HG03196 (cell line): Measurements from ENCODE around the gene CCNL2.

Source experiments
- ATAC-seq: cut with Tn5 transposase; IDR thresholded peaks from one replicate; pipeline ENCODE4 v1.9.1; 2021; ENCODE audit not compliant: unreplicated experiment

Gene CCNL2

DNA sequence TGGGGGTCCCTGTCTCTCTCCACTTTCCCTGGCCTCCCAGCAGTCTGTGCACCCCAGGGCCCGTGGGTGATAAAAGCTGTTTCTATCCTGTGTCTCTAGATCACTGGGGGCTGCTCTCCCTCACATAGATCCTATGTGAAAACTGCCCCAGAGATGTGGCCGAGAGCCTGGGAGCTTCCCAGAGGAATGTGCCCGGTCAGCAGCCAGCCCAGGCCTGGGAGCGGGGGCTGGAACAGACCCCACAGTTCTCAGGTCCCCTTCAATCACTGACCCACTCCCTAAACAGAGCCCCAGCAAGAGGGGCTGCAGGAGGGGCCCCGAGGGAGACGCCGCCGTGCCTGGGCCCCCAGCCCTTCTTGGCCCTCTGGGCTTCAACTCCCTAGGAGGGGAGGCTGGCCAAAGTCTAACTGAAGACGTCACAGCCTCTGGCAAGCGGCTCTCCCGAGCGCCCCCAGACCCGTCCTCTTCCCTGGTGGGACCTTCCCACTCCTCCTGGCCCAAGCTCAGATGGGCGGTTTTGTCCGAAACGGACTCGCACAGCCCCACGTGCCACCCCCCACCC is 41.2 kb downstream of the CCNL2 start:
- ATAC-seq = no peak

DNA sequence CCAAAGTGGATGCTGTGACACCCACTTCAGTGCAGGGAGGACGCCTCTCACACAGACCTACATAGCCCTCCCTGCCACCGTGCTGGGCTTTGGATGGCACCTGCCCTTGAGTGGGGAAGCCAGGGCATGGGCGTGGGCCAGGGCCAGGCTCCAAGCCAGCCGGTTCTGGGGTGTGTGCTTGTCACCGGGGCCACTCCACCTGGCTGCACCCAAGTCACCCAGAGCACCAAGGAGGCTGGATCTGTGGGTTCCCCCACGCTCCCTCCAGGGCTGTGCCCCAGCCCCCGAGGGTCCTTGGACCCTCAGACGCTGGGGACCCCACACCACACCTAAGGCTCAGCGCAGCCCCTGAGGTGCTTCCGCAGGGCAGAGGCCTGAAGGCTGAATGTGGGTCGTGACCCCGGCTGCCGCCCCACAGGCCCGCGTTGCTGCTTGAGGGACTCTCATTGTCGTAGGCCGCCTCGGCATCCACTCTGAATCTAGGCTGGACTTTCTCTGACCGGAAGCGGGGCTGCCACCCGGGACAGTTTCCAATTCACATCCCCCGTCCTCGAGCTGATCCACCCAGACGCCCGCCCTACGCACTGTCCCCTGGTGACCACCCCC is 42.2 kb downstream of the CCNL2 start:
- no peak for ATAC-seq

- no peak for ATAC-seq
These were observed 42.9 kb downstream of the CCNL2 start for GRCh38 chr1:1356166-1356795.

GRCh38 chr1:1355416-1355815 is 43.7 kb downstream of the CCNL2 start:
- ATAC-seq = no peak

DNA sequence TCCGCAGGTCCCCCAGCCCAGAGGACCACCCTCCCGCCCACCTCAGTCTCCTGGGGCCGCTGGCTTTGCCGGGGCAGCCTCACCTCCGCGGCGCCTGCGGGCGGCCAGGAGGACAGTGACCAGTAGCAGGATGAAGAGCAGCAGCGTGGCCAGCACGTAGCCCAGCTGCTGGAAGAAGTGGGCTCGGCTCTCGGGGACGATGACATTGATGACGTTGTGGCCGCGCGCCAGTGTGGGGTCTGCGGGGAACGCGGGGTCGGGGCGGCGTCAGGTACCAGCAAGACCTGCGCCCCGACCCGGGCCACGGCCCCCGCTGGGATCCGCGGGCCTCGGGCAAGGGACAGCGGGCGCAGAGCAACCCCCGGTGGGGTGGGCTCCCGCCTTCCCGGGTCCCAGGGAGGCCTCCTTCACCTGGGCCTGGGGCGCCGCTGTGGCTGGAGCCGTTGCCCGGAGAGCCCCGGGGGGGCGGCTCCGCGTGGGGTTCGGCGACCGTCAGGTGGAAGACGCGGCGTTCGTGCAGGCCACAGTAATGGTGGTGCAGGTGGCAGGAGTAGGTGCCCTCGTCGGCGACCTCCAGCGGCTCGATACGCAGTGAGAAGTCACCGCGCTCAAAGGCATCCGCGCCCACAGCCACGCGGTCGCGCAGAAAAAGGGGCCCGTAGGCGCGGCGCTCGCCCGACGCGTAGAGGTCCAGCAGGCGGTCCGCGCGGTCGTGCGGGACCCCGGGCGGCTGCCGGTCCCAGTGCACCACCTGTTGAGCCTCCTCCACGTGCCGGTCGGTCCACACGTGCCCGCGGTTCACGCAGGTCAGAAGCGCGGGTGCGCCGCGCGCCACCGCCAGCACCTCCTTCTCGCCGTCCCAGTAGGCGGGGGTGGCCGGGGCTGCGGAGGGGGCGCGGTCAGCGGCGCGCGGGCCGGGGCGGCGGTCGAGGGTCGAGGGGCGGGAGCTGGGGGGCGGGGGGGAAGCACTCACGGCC is 44.6 kb downstream of the CCNL2 start:
- no peak for ATAC-seq

GRCh38 chr1:1353389-1354151 is 45.6 kb downstream of the CCNL2 start:
- ATAC-seq = no peak

DNA sequence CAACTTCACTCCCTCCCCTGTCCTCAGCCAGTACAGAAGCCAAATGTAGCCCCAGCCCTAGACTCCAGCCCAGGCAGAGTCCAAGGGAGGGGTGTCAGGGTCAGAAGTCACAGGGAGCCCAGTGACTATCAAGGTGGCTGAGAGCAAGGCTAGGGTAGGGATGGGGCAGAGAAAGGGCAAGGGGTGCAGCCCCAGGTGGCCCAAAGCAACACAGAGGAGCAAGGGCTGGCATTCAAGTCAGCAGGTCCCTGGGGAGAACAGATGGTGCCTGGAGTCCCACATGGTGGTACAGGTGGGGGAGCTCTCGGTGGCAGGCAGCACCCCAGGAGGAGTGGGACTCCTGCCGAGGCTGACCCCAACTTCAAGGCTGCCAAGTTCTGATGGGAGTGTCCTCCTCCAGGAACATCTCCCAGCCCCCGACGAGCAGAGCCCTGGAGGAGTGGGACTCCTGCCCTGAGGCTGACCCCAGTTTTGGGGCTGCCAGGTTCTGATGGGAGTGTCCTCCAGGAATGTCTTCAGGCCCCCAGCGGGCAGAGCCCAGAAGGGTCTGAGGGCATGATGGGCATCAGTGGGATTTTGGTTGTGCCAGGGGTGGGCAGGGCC is 46.2 kb downstream of the CCNL2 start:
- ATAC-seq = no peak

- ATAC-seq = no peak
These were observed 47.4 kb downstream of the CCNL2 start for GRCh38 chr1:1351511-1352427.

- ATAC-seq = peak; percentile 54
These were observed 49.7 kb downstream of the CCNL2 start, which contains the start of gene DVL1 for GRCh38 chr1:1349256-1350012. Gene DVL1, minus strand, starts transcription at chr1:1349418. Its CDS starts 353 bp downstream, at chr1:1349065.

DNA sequence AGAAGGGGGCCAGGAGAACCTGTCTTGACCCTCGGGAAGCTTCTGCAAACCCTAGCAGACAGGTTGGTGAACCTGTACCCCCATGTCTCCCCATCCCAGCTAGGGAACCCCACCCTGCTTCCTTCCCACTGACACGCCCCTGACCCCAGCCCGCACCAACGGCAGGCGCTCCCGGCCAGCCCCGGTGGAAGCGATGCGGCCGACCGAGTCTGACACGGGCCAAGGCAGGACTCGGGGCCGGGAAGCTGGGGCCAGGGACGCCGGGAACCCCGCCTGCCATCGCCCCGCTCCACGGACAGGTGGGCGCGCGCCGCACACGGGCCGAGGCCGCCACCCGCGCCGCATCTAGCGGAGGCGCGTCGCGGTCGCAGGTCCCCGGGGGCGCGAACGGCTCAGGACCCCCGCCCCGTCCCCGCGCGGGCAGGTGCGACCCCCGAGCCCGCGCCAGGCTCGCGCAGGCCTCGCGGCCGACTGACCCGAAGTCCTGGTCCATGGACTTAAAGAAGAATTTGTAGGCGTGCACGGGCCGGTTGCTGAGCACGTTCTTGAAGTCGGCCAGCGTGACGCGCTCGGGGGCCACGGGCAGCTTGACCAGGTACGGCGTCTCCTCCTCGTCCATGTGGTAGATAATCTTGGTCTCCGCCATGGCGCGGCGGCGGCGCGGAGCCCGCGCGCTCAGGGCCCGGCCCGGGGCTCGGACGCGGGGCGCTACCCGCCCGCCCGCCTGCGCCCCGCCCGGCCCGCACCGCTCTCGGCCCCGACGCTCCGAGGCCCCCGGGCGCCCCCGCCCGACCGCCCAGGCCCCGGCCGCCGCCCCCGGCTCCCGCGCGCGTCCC is 50.5 kb downstream of the CCNL2 start:
- peak; percentile 24 for ATAC-seq

- no peak for ATAC-seq
These were observed 51.3 kb downstream of the CCNL2 start for GRCh38 chr1:1347663-1348419.

DNA sequence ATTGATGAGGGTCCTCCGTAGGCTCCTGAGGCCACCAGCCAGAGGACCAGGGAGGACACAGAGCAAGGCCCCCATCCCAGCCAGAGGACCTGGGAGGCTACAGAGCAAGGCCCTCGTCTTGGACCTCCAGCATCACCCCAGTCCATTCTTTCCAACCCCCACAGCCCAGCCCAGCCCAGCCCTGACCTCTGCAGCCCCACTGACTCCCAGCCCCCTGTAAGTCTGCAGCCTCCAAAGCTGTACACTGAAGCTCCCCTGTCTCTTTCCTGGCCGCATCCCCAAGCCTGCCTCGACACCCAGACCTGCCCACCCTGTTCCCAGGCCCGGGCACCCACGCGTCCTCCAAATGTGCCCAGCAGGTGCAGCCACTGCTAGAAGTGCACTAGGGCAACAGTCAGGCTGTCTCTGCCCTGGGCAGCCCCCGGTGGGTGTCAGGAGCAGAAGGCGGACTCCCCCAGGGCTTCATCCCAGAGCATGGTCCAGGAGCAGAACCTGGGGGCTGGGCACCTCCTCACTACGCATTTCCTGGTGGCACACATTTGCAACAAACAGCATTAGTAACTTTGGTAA is 52.0 kb downstream of the CCNL2 start:
- ATAC-seq = no peak

GRCh38 chr1:1346501-1346890 is 52.6 kb downstream of the CCNL2 start:
- ATAC-seq = no peak

- no peak for ATAC-seq
These were observed 53.2 kb downstream of the CCNL2 start for GRCh38 chr1:1345860-1346500.

- ATAC-seq = no peak
These were observed 53.8 kb downstream of the CCNL2 start for GRCh38 chr1:1345384-1345783.
